ENCODE measurements around the gene TAOK1.

Gene TAOK1

GRCh38 chr17:29596811-29597210 is 206.6 kb downstream of the TAOK1 start:
- Histone ChIP-seq H3K27ac (no peak overlapping the region), H3K9ac (peak overlapping the region in 4 of 11 experiments; percentile 8 to 32 (median 14); a peak in 3 of 22 replicates), H3K36me3 (no peaks in the 10 kb centered on the region), H3K4me3 (no peak overlapping the region), H3K9me3 (replicated peaks in 1 of 11) (no peaks in the 10 kb centered on the region), H3K27me3 (no peaks in the 10 kb centered on the region), H4K20me1 (peaks cover 0 to 83% (median 63%) of the 10 kb centered on the region in 11 experiments; a peak in 19 of 22 replicates), H3K4me1 (peaks cover 56 to 82% (median 73%) of the 10 kb centered on the region in 10 experiments), H3K4me2 (peak overlapping the region; percentile 24 to 100 (median 99); a peak in 21 of 22 replicates)
- TF ChIP-seq Cebpa-rat (IDR thresholded peaks at IDR 0.05), result no peak

- Histone ChIP-seq H3K4me1 (peaks cover 48 to 74% (median 65%) of the 10 kb centered on the region in 10 experiments), H3K27ac (peak overlapping the region in 2 of 11 experiments; percentile 22 to 31; a peak in 2 of 22 replicates), H3K4me2 (peak overlapping the region; percentile 39 to 100 (median 98)), H3K36me3 (no peaks in the 10 kb centered on the region), H3K9me3 (replicated peaks in 1 of 11) (no peaks in the 10 kb centered on the region), H3K4me3 (no peak overlapping the region), H3K9ac (peak overlapping the region in 10 of 11 experiments; percentile 10 to 52 (median 33); a peak in 10 of 22 replicates), H3K27me3 (no peaks in the 10 kb centered on the region), H4K20me1 (peaks cover 0 to 86% (median 63%) of the 10 kb centered on the region in 11 experiments; a peak in 19 of 22 replicates)
- no peak for TF ChIP-seq Cebpa-rat (IDR thresholded peaks at IDR 0.05)
These were observed 207.4 kb downstream of the TAOK1 start for GRCh38 chr17:29597361-29598172.
